Measurements from ENCODE around the gene CD52.

DNA sequence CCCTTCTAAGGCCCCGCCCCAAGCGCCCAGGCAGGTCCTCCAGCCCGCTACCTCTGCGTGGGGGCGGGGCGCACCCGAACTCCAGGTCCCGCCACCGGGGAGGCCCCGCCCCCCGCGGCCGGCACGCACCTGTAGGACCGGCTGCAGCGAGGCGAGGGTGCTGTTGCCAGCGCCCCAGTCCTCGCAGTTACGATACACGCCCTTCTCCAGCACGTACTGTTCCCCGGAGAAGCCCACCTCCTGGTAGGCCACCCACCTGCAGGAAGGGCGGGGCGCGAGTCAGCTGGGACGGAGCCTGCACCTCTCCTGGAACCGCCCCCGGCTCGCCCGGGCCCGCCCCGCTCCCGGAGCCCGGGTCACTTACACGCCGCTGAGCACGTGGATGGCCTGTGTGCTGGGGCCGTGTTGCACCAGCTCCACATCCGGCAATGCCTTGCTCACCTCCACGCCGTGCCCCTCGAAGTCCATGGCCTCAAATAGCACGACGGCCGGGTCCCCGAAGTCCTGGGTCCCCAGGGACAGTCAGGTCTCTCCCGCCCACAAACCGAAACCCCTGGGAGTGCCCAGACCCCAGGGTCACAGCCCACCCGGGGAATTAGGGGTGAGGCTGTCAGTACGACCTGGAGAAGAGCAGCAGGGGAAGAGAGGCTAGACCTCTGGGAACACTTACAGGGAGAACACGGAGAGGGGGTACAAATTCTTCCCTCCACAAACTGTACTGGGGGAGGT is 18.9 kb downstream of the CD52 start:
- TF ChIP-seq POLR2A (IDR thresholded peaks at IDR 0.05; ENCODE audit: low read length) (no peak), GATA1 (IDR thresholded peaks at IDR 0.05; ENCODE audit: low read depth, low read length) (no peak)

Measured in erythroblast (primary cell).